HepG2 (cell line): ENCODE results near the gene NOX3. TPM values are rescaled to one million over a fixed set of nuclear protein-coding genes. Genes with fewer than 3 reads are reported as not detected.
A peak's percentile ranks its signal among the peaks of the same experiment; 100 is the strongest.

Source experiments
- CBFB ChIP-seq: sonication (generic); formaldehyde crosslinking; IDR thresholded peaks from 2 replicates; pipeline ENCODE4 v1.4.0; 2020; ENCODE audit warnings: missing genetic modification reagents
- EHMT2 ChIP-seq: fragments of 200-600 bp; sonication (generic); IDR thresholded peaks from 2 replicates; pipeline ENCODE4 v1.7.0; 2017; ENCODE audit warnings: antibody characterized with exemption, low read depth, low read length, borderline replicate concordance
- GPN1 ChIP-seq: sonication (generic); formaldehyde crosslinking; IDR thresholded peaks from 2 replicates; pipeline ENCODE4 v1.5.1; 2020; ENCODE audit warnings: missing genetic modification reagents, borderline replicate concordance
- KLF16 ChIP-seq, 2 experiments: sonication (generic) in 1 of 2; formaldehyde crosslinking in 1 of 2; IDR thresholded peaks; 2 replicates each; pipeline versions ENCODE4 v1.6.1 to v1.8.0; 2016 to 2023; ENCODE audit warnings: missing genetic modification reagents in 2 of 2, missing compliant biosample characterization in 1 of 2
- KMT2A ChIP-seq: sonication (generic); formaldehyde crosslinking; IDR thresholded peaks from 2 replicates; pipeline ENCODE4 v1.4.0; 2020; ENCODE audit warnings: missing genetic modification reagents
- NCOA1 ChIP-seq: sonication (generic); formaldehyde crosslinking; IDR thresholded peaks from 2 replicates; pipeline ENCODE4 v1.9.0; 2021; ENCODE audit warnings: missing genetic modification reagents
- THYN1 ChIP-seq: sonication (generic); formaldehyde crosslinking; IDR thresholded peaks from 2 replicates; pipeline ENCODE4 v1.8.1; 2023; ENCODE audit warnings: low read depth, mild to moderate bottlenecking, moderate library complexity, missing genetic modification reagents, borderline replicate concordance
- TOPORS ChIP-seq: sonication (generic); formaldehyde crosslinking; IDR thresholded peaks from 2 replicates; pipeline ENCODE4 v1.8.0; 2023; ENCODE audit warnings: mild to moderate bottlenecking, missing genetic modification reagents
- WIZ ChIP-seq: sonication (generic); formaldehyde crosslinking; IDR thresholded peaks from 2 replicates; pipeline ENCODE4 v1.5.1; 2020; ENCODE audit warnings: mild to moderate bottlenecking, missing genetic modification reagents
- ZBTB42 ChIP-seq: sonication (generic); formaldehyde crosslinking; IDR thresholded peaks from 2 replicates; pipeline ENCODE4 v1.5.0; 2020; ENCODE audit warnings: mild to moderate bottlenecking, missing genetic modification reagents
- ZFP82 ChIP-seq: sonication (generic); formaldehyde crosslinking; IDR thresholded peaks from 2 replicates; pipeline ENCODE4 v1.5.1; 2020; ENCODE audit warnings: mild to moderate bottlenecking, missing genetic modification reagents, borderline replicate concordance
- ZNF335 ChIP-seq: sonication (generic); formaldehyde crosslinking; IDR thresholded peaks from 2 replicates; pipeline ENCODE4 v1.4.0; 2020; ENCODE audit warnings: missing genetic modification reagents
- ZNF460 ChIP-seq: sonication (generic); formaldehyde crosslinking; IDR thresholded peaks from 2 replicates; pipeline ENCODE4 v1.5.1; 2020; ENCODE audit warnings: missing genetic modification reagents, mild to moderate bottlenecking, borderline replicate concordance
- ZNF496 ChIP-seq: sonication (generic); formaldehyde crosslinking; IDR thresholded peaks from 2 replicates; pipeline ENCODE4 v1.8.1; 2023; ENCODE audit warnings: mild to moderate bottlenecking, moderate library complexity, missing genetic modification reagents; ENCODE audit not compliant: insufficient replicate concordance
- ZNF788 ChIP-seq: sonication (generic); formaldehyde crosslinking; IDR thresholded peaks from 2 replicates; pipeline ENCODE4 v1.5.0; 2020; ENCODE audit warnings: mild to moderate bottlenecking, missing genetic modification reagents, borderline replicate concordance
- polyA plus RNA-seq, 8 experiments: library from polyadenylated mRNA; depleted of rRNA in 3 of 8; stranded (reverse) in 7 of 8; unstranded in 1 of 8; fragments of >200 nt; fragmentation: Illumina TruSeq in 4 of 8; extraction: Trizol in 4 of 8; gene quantifications; 2 replicates each; pipeline versions ENCODE4 v1.2.1 to v1.2.3, GENCODE V29; 2011 to 2016; ENCODE audit warnings: low read depth in 4 of 8, missing spikeins in 1 of 8, mixed read lengths in 1 of 8; ENCODE audit not compliant: insufficient read depth in 1 of 8
- total RNA-seq, 5 experiments: library from RNA; depleted of rRNA; stranded (reverse); fragments of >200 nt; fragmentation: Illumina TruSeq; extraction: Trizol; gene quantifications; 2 replicates each; pipeline ENCODE4 v1.2.3, GENCODE V29; 2016; ENCODE audit warnings: low read depth in 1 of 5
- TF ChIP-seq, protein P1 (sequence below): sonication (generic); formaldehyde crosslinking; IDR thresholded peaks from 2 replicates; pipeline ENCODE4 v1.8.1; 2022; ENCODE audit warnings: mild to moderate bottlenecking, missing genetic modification reagents
- TF ChIP-seq, protein P2 (sequence below): fragments of 450-650 bp; IDR thresholded peaks from 2 replicates; pipeline ENCODE4 v1.6.1; 2017; ENCODE audit warnings: mild to moderate bottlenecking
- TF ChIP-seq, protein P3 (sequence below): sonication (generic); formaldehyde crosslinking; IDR thresholded peaks from 2 replicates; pipeline ENCODE4 v1.4.0; 2020; ENCODE audit warnings: missing genetic modification reagents
- TF ChIP-seq, protein P4 (sequence below): sonication (generic); formaldehyde crosslinking; IDR thresholded peaks from 2 replicates; pipeline ENCODE4 v1.8.1; 2023; ENCODE audit warnings: mild to moderate bottlenecking, missing genetic modification reagents

The NOX3 gene
- total and polyA plus RNA-seq, 2 of the 13 experiments (the other 11 are each of a cell fraction or from before 2014, with no cell fraction given) = 0.09 to 0.18 TPM

DNA sequence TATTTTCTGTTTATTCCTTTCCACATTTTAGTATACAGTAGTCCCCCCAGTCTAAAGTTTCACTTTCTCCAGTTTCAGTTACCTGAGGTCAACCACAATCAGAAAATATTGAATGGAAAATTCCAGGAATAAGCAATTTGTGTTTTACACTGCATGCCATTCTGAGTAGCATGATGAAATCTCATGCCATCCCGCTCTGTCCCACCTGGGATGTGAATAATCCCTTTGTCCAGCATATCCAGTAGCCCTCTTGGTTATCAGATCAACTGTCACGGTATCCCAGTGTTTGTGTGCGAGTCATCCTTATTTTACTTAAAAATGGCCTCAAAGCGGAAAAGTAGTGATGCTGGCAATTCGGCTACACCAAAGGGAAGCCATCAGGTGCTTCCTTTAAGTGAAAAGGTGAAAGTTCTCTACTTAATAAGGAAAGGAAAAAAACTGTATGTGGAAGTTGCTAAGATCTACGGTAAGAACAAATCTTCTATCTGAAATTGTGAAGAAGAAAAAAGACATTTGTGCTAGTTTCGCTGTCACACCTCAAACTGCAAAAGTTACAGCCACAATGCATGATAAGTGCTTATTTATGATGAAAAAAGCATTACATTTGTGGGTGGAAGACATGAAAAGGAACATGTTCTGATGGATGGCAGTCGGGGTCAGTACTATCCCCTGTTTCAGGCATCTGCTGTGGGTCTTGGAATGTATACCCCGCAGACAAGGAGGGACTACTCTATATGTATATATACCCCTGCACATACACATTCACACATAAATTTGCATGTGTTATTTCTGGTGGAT, 11.3 kb downstream of the NOX3 start (continued):
- TF ChIP-seq, protein P1, sequence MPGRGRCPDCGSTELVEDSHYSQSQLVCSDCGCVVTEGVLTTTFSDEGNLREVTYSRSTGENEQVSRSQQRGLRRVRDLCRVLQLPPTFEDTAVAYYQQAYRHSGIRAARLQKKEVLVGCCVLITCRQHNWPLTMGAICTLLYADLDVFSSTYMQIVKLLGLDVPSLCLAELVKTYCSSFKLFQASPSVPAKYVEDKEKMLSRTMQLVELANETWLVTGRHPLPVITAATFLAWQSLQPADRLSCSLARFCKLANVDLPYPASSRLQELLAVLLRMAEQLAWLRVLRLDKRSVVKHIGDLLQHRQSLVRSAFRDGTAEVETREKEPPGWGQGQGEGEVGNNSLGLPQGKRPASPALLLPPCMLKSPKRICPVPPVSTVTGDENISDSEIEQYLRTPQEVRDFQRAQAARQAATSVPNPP (CRISPR knock-in tag) = 0 out of 2 replicates have a peak, but pooled peaks have one; percentile 11
- TF ChIP-seq KMT2A (CRISPR knock-in tag) = peak; percentile 50; the same call in 1 of the 2 replicates
- peak; percentile 54; the same call in 1 of the 2 replicates for TF ChIP-seq EHMT2
- TF ChIP-seq GPN1 = no peak
- TF ChIP-seq KLF16 (CRISPR knock-in tag; IDR thresholded peaks at IDR 0.05) = peak in 1 of 2 experiments; percentile 94; a peak in 2 of 4 replicates
- TF ChIP-seq ZNF335 (CRISPR knock-in tag) = no peak
- TF ChIP-seq, protein P2, sequence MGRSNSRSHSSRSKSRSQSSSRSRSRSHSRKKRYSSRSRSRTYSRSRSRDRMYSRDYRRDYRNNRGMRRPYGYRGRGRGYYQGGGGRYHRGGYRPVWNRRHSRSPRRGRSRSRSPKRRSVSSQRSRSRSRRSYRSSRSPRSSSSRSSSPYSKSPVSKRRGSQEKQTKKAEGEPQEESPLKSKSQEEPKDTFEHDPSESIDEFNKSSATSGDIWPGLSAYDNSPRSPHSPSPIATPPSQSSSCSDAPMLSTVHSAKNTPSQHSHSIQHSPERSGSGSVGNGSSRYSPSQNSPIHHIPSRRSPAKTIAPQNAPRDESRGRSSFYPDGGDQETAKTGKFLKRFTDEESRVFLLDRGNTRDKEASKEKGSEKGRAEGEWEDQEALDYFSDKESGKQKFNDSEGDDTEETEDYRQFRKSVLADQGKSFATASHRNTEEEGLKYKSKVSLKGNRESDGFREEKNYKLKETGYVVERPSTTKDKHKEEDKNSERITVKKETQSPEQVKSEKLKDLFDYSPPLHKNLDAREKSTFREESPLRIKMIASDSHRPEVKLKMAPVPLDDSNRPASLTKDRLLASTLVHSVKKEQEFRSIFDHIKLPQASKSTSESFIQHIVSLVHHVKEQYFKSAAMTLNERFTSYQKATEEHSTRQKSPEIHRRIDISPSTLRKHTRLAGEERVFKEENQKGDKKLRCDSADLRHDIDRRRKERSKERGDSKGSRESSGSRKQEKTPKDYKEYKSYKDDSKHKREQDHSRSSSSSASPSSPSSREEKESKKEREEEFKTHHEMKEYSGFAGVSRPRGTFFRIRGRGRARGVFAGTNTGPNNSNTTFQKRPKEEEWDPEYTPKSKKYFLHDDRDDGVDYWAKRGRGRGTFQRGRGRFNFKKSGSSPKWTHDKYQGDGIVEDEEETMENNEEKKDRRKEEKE = no peak
- peak; percentile 35; the same call in 1 of the 2 replicates for TF ChIP-seq ZNF788 (CRISPR knock-in tag)
- TF ChIP-seq THYN1 = no peak; the same call in 1 of the 2 replicates
- TF ChIP-seq, protein P3, sequence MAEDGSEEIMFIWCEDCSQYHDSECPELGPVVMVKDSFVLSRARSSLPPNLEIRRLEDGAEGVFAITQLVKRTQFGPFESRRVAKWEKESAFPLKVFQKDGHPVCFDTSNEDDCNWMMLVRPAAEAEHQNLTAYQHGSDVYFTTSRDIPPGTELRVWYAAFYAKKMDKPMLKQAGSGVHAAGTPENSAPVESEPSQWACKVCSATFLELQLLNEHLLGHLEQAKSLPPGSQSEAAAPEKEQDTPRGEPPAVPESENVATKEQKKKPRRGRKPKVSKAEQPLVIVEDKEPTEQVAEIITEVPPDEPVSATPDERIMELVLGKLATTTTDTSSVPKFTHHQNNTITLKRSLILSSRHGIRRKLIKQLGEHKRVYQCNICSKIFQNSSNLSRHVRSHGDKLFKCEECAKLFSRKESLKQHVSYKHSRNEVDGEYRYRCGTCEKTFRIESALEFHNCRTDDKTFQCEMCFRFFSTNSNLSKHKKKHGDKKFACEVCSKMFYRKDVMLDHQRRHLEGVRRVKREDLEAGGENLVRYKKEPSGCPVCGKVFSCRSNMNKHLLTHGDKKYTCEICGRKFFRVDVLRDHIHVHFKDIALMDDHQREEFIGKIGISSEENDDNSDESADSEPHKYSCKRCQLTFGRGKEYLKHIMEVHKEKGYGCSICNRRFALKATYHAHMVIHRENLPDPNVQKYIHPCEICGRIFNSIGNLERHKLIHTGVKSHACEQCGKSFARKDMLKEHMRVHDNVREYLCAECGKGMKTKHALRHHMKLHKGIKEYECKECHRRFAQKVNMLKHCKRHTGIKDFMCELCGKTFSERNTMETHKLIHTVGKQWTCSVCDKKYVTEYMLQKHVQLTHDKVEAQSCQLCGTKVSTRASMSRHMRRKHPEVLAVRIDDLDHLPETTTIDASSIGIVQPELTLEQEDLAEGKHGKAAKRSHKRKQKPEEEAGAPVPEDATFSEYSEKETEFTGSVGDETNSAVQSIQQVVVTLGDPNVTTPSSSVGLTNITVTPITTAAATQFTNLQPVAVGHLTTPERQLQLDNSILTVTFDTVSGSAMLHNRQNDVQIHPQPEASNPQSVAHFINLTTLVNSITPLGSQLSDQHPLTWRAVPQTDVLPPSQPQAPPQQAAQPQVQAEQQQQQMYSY = peak; percentile 60; the same call in 1 of the 2 replicates
- no peak for TF ChIP-seq TOPORS (CRISPR knock-in tag)
- TF ChIP-seq ZBTB42 (CRISPR knock-in tag) = no peak
- TF ChIP-seq CBFB (CRISPR knock-in tag) = 0 out of 2 replicates have a peak, but pooled peaks have one; percentile 55
- peak; percentile 56; the same call in 1 of the 2 replicates for TF ChIP-seq NCOA1 (CRISPR knock-in tag)
- no peak for TF ChIP-seq ZNF460 (CRISPR knock-in tag)
- no peak for TF ChIP-seq ZNF496
- TF ChIP-seq ZFP82 (CRISPR knock-in tag) = no peak
- TF ChIP-seq, protein P4, sequence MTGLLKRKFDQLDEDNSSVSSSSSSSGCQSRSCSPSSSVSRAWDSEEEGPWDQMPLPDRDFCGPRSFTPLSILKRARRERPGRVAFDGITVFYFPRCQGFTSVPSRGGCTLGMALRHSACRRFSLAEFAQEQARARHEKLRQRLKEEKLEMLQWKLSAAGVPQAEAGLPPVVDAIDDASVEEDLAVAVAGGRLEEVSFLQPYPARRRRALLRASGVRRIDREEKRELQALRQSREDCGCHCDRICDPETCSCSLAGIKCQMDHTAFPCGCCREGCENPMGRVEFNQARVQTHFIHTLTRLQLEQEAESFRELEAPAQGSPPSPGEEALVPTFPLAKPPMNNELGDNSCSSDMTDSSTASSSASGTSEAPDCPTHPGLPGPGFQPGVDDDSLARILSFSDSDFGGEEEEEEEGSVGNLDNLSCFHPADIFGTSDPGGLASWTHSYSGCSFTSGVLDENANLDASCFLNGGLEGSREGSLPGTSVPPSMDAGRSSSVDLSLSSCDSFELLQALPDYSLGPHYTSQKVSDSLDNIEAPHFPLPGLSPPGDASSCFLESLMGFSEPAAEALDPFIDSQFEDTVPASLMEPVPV = peak; percentile 48; the same call in 1 of the 2 replicates
- TF ChIP-seq WIZ (CRISPR knock-in tag) = no peak
